GM21447 (cell line): Measurements from ENCODE around the gene CHN2.
"Not testable (repeated sequence)": the region's sequence is repeated elsewhere in the genome, so short reads cannot be mapped to it uniquely, and the experiment has no call there.

Experiments
- ATAC-seq: cut with Tn5 transposase; IDR thresholded peaks from one replicate; pipeline ENCODE4 v1.9.1; 2021; ENCODE audit not compliant: unreplicated experiment

Gene CHN2

GRCh38 chr7:29255906-29256692 lies 61.5 kb downstream of the CHN2 start:
- no peak for ATAC-seq

- no peak for ATAC-seq
Measured at GRCh38 chr7:29256693-29257002, 62.1 kb downstream of the CHN2 start.

- ATAC-seq = no peak
Measured at GRCh38 chr7:29258951-29259350, 64.4 kb downstream of the CHN2 start.

- ATAC-seq = no peak
Measured at GRCh38 chr7:29262191-29262917, 67.8 kb downstream of the CHN2 start.

- not testable (repeated sequence) for ATAC-seq
Measured at GRCh38 chr7:29263601-29264207, 69.1 kb downstream of the CHN2 start.

- ATAC-seq = no peak
Measured at GRCh38 chr7:29265208-29265923, 70.8 kb downstream of the CHN2 start.

GRCh38 chr7:29269935-29270334 lies 75.4 kb downstream of the CHN2 start:
- no peak for ATAC-seq

GRCh38 chr7:29270594-29271318 lies 76.2 kb downstream of the CHN2 start:
- no peak for ATAC-seq

GRCh38 chr7:29271319-29271658 lies 76.7 kb downstream of the CHN2 start:
- no peak for ATAC-seq

GRCh38 chr7:29272057-29272456 lies 77.5 kb downstream of the CHN2 start:
- ATAC-seq = no peak

GRCh38 chr7:29274146-29275017 lies 79.8 kb downstream of the CHN2 start:
- ATAC-seq = no peak

GRCh38 chr7:29275018-29275318 lies 80.4 kb downstream of the CHN2 start:
- no peak for ATAC-seq

GRCh38 chr7:29275493-29275892 lies 80.9 kb downstream of the CHN2 start:
- ATAC-seq = no peak

GRCh38 chr7:29276199-29276598 lies 81.6 kb downstream of the CHN2 start:
- no peak for ATAC-seq

- no peak for ATAC-seq
Measured at GRCh38 chr7:29276806-29277205, 82.2 kb downstream of the CHN2 start.

GRCh38 chr7:29277436-29278215 lies 83.1 kb downstream of the CHN2 start:
- no peak for ATAC-seq

GRCh38 chr7:29278337-29279069 lies 83.9 kb downstream of the CHN2 start:
- no peak for ATAC-seq

- no peak for ATAC-seq
Measured at GRCh38 chr7:29281782-29282541, 87.4 kb downstream of the CHN2 start.
